Left renal pelvis (tissue), 4 donors: ENCODE results near the gene SLC6A7. TPM values are rescaled to one million over a fixed set of nuclear protein-coding genes. Genes with fewer than 3 reads are reported as not detected.

Experiments
- DNase-seq, 4 donors: peaks; one replicate each; pipeline ENCODE4 v3.0.0-alpha.2; 2013; ENCODE audit warnings: low read depth in 4 of 4, low spot score in 3 of 4
- polyA plus RNA-seq, 4 donors: library from polyadenylated mRNA; unstranded; fragments of 120-200 nt; gene quantifications; one replicate each; pipeline ENCODE4 v1.2.1, GENCODE V29; 2013; ENCODE audit not compliant: insufficient read length in 4 of 4

The SLC6A7 gene
- under 1 TPM in 3 of 4 donors, not detected in 1; 0.06 to 0.13 (median 0.11) TPM for polyA plus RNA-seq

GRCh38 chr5:150189728-150190502 is at the start of gene SLC6A7:
SLC6A7 (plus strand) TSS chr5:150190062; CDS start chr5:150190328, 266 bp downstream.
- DNase-seq, result no peak

DNA sequence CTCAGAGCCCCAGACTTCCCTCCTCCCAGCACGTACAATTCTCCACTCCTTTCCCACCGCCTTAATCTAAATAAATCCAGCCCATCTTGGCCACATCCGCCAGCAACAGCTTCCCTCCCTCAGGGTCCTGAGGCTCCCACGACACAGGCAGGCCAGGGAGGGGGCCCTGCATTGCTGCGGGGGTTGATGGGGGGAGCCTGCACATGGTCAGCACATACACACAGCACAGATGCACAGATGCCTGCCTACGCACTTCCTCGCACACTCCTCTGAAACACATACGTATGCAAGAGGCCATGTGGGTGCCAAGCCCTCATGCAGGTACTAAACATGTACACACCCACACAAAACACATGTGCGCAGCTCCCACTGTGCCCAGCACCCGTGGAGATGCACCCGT is 49.0 kb upstream of the SLC6A7 start:
- no peak for DNase-seq

DNA sequence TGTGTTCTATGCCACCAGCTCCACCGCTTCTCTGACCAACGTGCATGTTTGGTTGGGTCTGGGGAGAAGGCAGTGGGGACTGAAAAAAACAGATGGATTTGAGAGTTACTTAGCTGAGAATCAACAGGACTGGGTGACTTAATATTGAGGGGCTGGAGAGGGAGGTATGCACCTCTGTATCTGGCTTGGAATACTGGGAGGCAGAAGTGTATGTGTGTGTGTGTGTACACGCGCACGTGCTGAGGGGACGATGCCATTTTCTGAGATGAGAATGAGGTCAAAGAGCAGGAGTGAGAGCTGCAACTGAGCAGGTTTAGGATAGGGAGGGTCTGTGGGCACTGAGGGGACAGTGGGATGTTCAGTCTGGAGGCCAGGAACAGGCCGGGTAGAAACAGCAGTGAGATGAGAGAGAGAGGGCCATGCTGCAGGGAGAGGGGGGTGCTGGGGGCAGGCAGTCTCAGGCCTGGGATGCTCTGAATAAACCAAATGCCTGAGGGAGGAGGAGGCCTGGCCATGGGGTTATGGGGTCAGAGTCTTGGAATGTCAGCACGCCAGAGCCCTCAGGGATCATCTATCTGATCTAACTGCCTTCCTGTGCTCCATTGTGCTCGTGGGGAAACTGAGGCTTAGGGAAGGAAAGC is 48.2 kb upstream of the SLC6A7 start:
- DNase-seq, result no peak

- no peak for DNase-seq
Observed at GRCh38 chr5:150142185-150142958, 47.5 kb upstream of the SLC6A7 start.

DNA sequence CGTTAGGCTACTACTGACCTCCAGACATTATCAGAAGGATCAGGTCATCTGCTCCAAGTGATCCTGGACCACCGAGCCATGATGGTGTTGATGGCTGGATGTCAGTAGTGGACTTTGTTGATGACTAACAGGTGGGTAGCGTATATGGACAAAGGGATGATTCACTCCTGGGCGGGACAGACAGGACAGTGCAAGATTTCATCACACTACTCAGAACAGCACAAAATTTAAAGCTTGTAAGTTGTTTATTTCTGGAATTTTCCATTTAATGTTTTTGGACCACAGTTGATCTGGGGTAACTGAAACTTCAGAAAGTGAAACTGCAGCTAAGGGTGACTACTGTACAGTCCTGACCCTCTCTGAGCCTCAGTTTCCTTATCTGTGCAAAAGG is 46.9 kb upstream of the SLC6A7 start:
- DNase-seq, result no peak

- no peak for DNase-seq
Observed at GRCh38 chr5:150143350-150144245, 46.3 kb upstream of the SLC6A7 start.

DNA sequence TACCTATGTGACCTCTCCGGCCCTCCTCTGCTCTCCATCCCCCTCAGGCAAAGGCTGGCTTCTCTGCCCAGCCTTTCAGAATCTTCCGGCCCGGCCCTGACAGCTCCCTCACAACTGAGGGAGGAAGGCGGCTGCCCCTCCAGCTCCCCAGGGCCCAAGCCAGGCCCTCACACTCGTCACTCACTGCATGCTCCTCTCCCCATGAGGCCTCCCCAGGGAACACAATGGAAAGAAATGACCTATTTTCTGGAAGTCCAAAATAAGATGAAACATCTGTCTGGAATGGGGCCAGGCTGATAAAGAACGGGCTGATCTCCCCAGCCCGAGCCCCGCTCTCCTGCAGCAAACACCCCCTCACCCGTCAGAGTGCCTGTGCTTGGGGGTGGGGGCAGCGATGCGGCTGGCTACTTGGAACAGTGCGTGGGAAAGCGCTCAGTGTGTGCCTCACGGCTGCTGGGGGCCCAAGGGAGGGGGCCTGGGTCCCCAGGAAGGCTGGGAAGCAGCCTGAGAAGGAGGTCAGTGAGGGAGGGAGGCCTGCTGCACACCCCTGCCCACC is 45.5 kb upstream of the SLC6A7 start:
- no peak for DNase-seq

DNA sequence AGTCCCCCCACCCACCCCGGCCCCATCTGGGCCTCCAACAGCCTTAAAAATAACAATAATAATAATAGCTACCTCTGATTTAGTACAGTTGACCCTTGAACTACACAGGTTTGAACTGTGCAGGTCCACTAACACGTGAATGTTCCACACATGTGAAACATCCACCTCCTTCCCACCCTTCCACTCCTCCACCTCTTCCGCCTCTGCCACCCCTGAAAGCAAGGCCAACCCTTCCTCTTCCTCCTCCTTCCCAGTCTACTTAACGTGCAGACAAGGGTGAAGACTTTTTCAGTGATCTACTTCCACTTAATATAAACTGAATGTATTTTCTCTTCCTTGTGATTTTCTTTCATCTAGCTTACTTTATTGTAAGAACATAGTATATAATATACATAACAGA is 45.0 kb upstream of the SLC6A7 start:
- DNase-seq, result no peak

DNA sequence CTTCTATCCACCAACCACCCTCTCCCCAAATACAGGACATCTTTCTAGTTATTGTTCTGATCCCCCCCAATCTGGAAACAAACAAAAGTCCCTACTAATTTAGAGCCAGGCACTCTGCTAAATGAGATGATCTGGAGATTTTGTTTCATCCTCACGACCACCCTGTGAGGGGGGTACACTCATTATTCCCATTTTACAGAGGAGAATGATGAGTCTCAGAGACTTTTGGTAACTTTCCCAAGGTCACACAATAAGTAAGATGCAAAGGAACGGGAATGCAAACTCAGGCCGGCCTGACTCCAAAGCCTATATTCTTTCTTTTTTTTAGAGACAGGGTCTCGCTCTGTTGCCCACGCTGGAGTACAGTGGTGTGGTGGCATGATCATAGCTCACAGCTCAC is 43.6 kb upstream of the SLC6A7 start:
- DNase-seq, result no peak

- no peak for DNase-seq
Observed at GRCh38 chr5:150146862-150147601, 42.8 kb upstream of the SLC6A7 start.

- no peak for DNase-seq
Observed at GRCh38 chr5:150147670-150148069, 42.2 kb upstream of the SLC6A7 start.

- no peak for DNase-seq
Observed at GRCh38 chr5:150148117-150148927, 41.5 kb upstream of the SLC6A7 start.

DNA sequence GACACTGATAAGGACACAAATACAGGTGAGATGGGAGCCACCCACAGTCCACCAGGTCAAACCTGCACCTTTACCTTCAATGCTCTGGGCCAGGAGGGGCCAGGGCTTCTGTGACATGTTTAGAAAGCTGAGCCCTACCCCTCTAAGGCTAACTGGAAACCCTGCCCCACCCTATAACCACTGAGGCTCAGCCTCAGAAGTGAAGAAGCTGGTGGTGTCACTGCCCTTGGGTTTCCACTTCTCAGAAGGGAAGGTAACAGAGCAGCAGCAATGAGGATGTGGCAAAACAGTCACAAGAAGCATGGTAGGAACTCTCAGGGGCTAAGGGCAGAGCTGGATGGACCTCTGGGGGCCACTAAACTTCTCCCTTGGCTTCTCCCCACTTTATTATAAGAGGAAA is 40.2 kb upstream of the SLC6A7 start:
- DNase-seq, result no peak

GRCh38 chr5:150152636-150153462 is 37.0 kb upstream of the SLC6A7 start:
- no peak for DNase-seq

GRCh38 chr5:150153483-150153882 is 36.4 kb upstream of the SLC6A7 start:
- DNase-seq, result no peak

DNA sequence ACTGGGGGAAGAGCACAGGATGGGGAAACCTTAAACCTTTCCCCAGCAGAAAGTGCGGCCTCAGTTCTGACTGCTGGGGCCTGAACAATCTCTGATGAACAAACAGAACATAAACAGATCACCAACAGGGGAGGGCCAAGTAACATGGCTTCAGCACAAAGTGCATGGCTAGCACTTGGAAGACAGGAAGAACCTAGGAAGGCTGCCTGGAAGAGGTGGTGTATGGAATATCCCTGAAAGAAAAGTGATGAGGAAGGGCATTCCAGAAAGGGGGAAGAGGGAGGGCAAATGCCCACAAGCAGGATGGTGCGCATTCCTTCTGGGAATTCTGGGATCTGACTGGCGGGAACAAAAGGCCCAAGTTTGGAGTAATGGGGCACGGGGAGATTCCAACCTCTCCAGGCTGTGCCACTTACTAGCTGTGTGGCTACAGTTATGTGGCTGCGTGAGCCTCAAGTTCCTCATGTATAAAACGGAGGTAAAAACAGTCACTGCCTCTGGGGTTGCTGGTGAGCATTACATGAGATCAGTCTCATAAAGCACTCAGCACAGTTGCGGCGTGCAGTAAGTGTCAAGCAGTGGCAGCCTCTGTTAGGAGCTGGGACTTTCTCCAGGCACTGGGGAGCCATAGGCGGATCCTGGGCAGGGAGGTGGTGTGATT is 35.8 kb upstream of the SLC6A7 start:
- DNase-seq, result no peak

GRCh38 chr5:150154618-150155128 is 35.2 kb upstream of the SLC6A7 start:
- DNase-seq, result no peak
